Activated naive CD4-positive, alpha-beta T cell treated with anti-CD3 and anti-CD28 coated beads for 36 hours (primary cell): ENCODE measurements around the gene FZD2. TPM values are rescaled to one million over a fixed set of nuclear protein-coding genes. Genes with fewer than 3 reads are reported as not detected.

ENCODE experiments used
- CTCF ChIA-PET: fragments of 350-600 bp; sonication (Branson Sonifier 250); formaldehyde crosslinking; loops from one replicate; lab custom pipeline; 2021; ENCODE audit warnings: antibody characterized with exemption; lab: Charles Lee
- DNase-seq: peaks from one replicate; pipeline ENCODE4 v3.0.0-alpha.2; 2020
- H3K27ac Mint-ChIP-seq: one replicate; pipeline ENCODE4 v1.8.0; 2021; ENCODE audit warnings: mild to moderate bottlenecking, mixed read lengths
- H3K27me3 Mint-ChIP-seq: one replicate; pipeline ENCODE4 v1.8.0; 2021; ENCODE audit warnings: low read depth, mixed read lengths
- H3K36me3 Mint-ChIP-seq: one replicate; pipeline ENCODE4 v1.8.0; 2021; ENCODE audit warnings: low read depth, mixed read lengths
- H3K4me1 Mint-ChIP-seq: one replicate; pipeline ENCODE4 v1.8.0; 2021; ENCODE audit warnings: low read depth, mixed read lengths
- H3K4me3 Mint-ChIP-seq: one replicate; pipeline ENCODE4 v1.8.0; 2021; ENCODE audit warnings: mild to moderate bottlenecking, moderate library complexity, mixed read lengths
- H3K9me3 Mint-ChIP-seq: one replicate; pipeline ENCODE4 v1.8.0; 2021; ENCODE audit warnings: mixed read lengths
- intact Hi-C: fragments of 100-400 bp; cut with micrococcal nuclease; formaldehyde crosslinking; loops from one replicate; pipeline ENCODE4 v1.15.1; 2023
- total RNA-seq, 2 experiments: library from RNA; stranded (reverse); gene quantifications; one replicate each; pipeline ENCODE4 v1.2.3, GENCODE V29; 2021

FZD2 gene
- total RNA-seq, 2 experiments from 2014 or later = not detected

- intact Hi-C loops = no loop called here
- H3K9me3 Mint-ChIP-seq = no peaks in the 10 kb centered on the region
- no peak overlapping the region for H3K4me3 Mint-ChIP-seq
- H3K27me3 Mint-ChIP-seq = peaks cover 2% of the 10 kb centered on the region
- H3K4me1 Mint-ChIP-seq = no peaks in the 10 kb centered on the region
- H3K27ac Mint-ChIP-seq = no peak overlapping the region
- CTCF ChIA-PET = no interaction called here
- no peak for DNase-seq
- H3K36me3 Mint-ChIP-seq = no peaks in the 10 kb centered on the region
Observed at GRCh38 chr17:44604768-44605485, 47.6 kb downstream of the FZD2 start.

GRCh38 chr17:44606658-44607057, 49.4 kb downstream of the FZD2 start:
- H3K27me3 Mint-ChIP-seq = peaks cover 2% of the 10 kb centered on the region

DNA sequence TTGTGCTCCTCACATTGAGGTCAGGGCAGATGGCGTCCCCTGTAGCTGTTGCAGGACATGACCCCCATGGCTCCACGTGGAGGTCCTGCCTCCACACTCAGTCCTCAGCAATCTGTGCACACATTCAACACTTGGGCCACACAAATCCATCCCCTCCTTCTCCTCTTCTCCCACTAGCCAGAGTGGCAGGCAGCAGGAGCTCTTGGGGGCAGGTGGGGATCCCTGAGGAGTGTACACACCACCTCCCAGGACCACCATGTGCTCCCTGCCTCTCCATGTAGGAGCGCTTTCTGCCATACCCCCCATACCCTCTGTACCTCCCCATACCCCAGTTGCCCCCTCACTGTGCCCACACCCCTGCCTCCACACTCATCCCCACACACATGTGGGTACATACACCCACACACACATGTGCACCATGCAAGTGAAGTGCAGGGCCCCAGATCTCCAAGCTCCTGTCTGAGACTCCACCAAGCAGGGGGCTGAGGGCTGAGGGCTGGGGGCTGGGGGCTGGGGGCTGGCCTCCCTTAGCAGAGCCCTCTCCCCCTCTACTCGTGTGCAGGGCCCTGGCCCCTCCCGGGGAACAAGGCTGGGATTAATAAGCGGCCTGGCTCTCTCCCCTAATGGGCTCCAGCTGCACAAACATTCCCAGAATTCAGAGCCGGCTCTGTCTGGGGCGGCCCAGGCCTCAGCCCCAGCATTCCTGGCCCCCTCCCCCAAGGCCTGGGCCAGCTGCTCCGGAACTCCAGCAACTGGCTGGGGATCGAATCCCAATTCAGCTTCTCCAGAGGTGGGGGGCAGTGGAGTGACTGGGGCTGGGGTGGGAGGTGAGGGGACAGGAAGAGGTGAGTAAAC, 50.8 kb downstream of the FZD2 start:
- CTCF ChIA-PET = interaction anchor here (0.5 to 1.3 kb wide), 3 partner anchors 41 to 409 kb away, joined by 4 to 6 read pairs (median 4); no protein-coding TSS in a partner anchor
- intact Hi-C loops = no loop called here
- Mint-ChIP-seq H3K36me3 (no peaks in the 10 kb centered on the region), H3K4me1 (no peaks in the 10 kb centered on the region), H3K27me3 (peaks cover under 1% of the 10 kb centered on the region), H3K9me3 (no peaks in the 10 kb centered on the region), H3K27ac (no peak overlapping the region), H3K4me3 (no peak overlapping the region)
- DNase-seq = no peak

More at GRCh38 chr17:44606658-44607057, 49.4 kb downstream of the FZD2 start:
- no peaks in the 10 kb centered on the region for H3K36me3 Mint-ChIP-seq
- intact Hi-C loops = no loop called here
- no peak overlapping the region for H3K27ac Mint-ChIP-seq
- no peak overlapping the region for H3K4me3 Mint-ChIP-seq
- DNase-seq = no peak
- CTCF ChIA-PET = interaction anchor here (1.3 kb wide), 1 partner anchor 84 kb away, joined by 6 read pairs; no protein-coding TSS in a partner anchor
- H3K9me3 Mint-ChIP-seq = no peaks in the 10 kb centered on the region
- H3K4me1 Mint-ChIP-seq = no peaks in the 10 kb centered on the region

DNA sequence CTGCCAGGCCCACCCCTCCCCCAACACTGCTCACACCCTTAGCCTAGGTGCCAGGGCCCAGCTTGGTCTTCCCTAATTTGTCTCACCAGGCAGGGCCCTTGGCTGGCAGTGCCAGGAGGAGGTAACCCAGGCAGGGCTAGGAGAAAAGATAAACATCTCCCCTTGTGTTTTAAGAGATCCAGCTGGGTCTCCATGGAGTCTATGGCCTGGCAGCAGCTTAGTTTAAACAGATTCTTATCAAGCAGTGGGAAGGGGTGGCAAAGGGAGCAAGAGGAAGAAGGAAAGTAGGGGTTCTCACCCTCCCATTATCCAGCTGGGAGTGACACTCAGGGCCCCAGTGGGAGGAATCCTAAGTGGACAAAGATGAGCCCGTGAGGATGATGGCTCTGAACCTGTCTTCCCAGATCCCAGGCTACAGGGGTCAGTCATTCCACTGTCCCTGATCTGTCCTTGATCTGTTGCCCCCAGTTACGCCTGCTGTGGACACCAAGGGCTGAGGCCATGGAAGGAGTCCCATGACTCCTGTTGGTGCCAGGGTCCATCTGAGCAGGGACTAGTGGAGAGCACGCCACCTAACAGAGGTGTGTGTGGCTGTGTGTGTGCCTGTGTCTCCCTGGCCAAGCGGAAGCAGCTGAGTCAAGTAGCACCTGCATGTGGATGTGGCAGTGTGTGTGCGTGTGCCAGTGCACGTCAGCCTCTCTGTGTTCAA, 51.6 kb downstream of the FZD2 start:
- Mint-ChIP-seq H3K36me3 (no peaks in the 10 kb centered on the region), H3K4me1 (no peaks in the 10 kb centered on the region), H3K27ac (no peak overlapping the region), H3K4me3 (no peak overlapping the region), H3K9me3 (no peaks in the 10 kb centered on the region), H3K27me3 (peaks cover 3% of the 10 kb centered on the region)
- CTCF ChIA-PET = interaction anchor here (0.5 kb wide), 1 partner anchor 41 kb away, joined by 4 read pairs; no protein-coding TSS in a partner anchor
- no peak for DNase-seq
- intact Hi-C loops = no loop called here

GRCh38 chr17:44610331-44610730, 53.0 kb downstream of the FZD2 start:
- intact Hi-C loops = no loop called here

More at GRCh38 chr17:44610331-44610730, 53.0 kb downstream of the FZD2 start:
- Mint-ChIP-seq H3K27me3 (peaks cover 8% of the 10 kb centered on the region), H3K36me3 (no peaks in the 10 kb centered on the region), H3K27ac (no peak overlapping the region), H3K4me1 (no peaks in the 10 kb centered on the region), H3K4me3 (no peak overlapping the region), H3K9me3 (no peaks in the 10 kb centered on the region)
- no peak for DNase-seq
- CTCF ChIA-PET = interaction anchor here (0.6 to 1.0 kb wide), 3 partner anchors 10 to 235 kb away, joined by 3 read pairs; no protein-coding TSS in a partner anchor

Other genes with a start within 250 kb of the FZD2 start
- under 1 TPM in 1 of 2 experiments, not detected in 1; 0.17 TPM for gene RUNDC3A, start 248.9 kb upstream of the FZD2 start, total RNA-seq
- gene SLC25A39, start 232.7 kb upstream of the FZD2 start, total RNA-seq = 100 to 1,000 TPM; 146 to 149 TPM
- gene GRN, start 212.2 kb upstream of the FZD2 start, total RNA-seq = 10 to 100 TPM; 47.1 to 50.5 TPM
- gene FAM171A2, start 193.6 kb upstream of the FZD2 start, total RNA-seq = under 1 TPM; 0.12 to 0.21 TPM
- gene ITGA2B, start 167.8 kb upstream of the FZD2 start, total RNA-seq = 1 to 10 TPM in 1 of 2 experiments, under 1 TPM in 1; 0.31 to 1.1 TPM
- gene GPATCH8, start 54.1 kb upstream of the FZD2 start, total RNA-seq = 10 to 100 TPM; 31.5 to 31.7 TPM
- gene MEIOC, start 99.0 kb downstream of the FZD2 start, total RNA-seq = under 1 TPM in 1 of 2 experiments, not detected in 1; 0.05 TPM
- 10 to 100 TPM; 29.1 to 31.8 TPM for gene CCDC43, start 132.3 kb downstream of the FZD2 start, total RNA-seq
- 10 to 100 TPM; 28.5 to 29.5 TPM for gene DBF4B, start 151.2 kb downstream of the FZD2 start, total RNA-seq
- under 1 TPM; 0.17 to 0.57 TPM for gene ADAM11, start 201.5 kb downstream of the FZD2 start, total RNA-seq